ENCODE data around the gene GBF1. TPM values are rescaled to one million over a fixed set of nuclear protein-coding genes. Genes with fewer than 3 reads are reported as not detected.

Gene GBF1
- total RNA-seq, 6 experiments from 2014 or later = 67.2 to 83.6 (median 74.2) TPM

- Mint-ChIP-seq H3K4me1 (ENCODE audit: low read depth) (peaks cover 11% of the 10 kb centered on the region), H3K9me3 (no peaks in the 10 kb centered on the region), H3K36me3 (ENCODE audit: low read depth) (peaks cover 5% of the 10 kb centered on the region; the same call in 1 of the 2 replicates), H3K27me3 (ENCODE audit: insufficient read depth) (no peaks in the 10 kb centered on the region; the same call in none of the 2 replicates), H3K4me3 (no peak overlapping the region), H3K27ac (no peak overlapping the region)
- TF ChIP-seq CTCF (IDR thresholded peaks at IDR 0.05) = no peak
- DNase-seq = no peak
Observed at GRCh38 chr10:102322914-102323313, 77.6 kb downstream of the GBF1 start.

GRCh38 chr10:102324061-102324460 is 78.7 kb downstream of the GBF1 start:
- no peaks in the 10 kb centered on the region; the same call in none of the 2 replicates for H3K27me3 Mint-ChIP-seq (ENCODE audit: insufficient read depth)
- H3K4me1 Mint-ChIP-seq (ENCODE audit: low read depth) = peaks cover 11% of the 10 kb centered on the region
- H3K4me3 Mint-ChIP-seq = no peak overlapping the region
- no peak overlapping the region for H3K27ac Mint-ChIP-seq
- H3K36me3 Mint-ChIP-seq (ENCODE audit: low read depth) = peaks cover 5% of the 10 kb centered on the region; the same call in 1 of the 2 replicates
- DNase-seq = no peak
- no peak for TF ChIP-seq CTCF (IDR thresholded peaks at IDR 0.05)
- no peaks in the 10 kb centered on the region for H3K9me3 Mint-ChIP-seq

GRCh38 chr10:102326031-102326430 is 80.7 kb downstream of the GBF1 start:
- H3K4me1 Mint-ChIP-seq (ENCODE audit: low read depth) = peaks cover 11% of the 10 kb centered on the region
- TF ChIP-seq CTCF (IDR thresholded peaks at IDR 0.05) = no peak
- H3K27ac Mint-ChIP-seq = no peak overlapping the region
- DNase-seq = no peak
- no peaks in the 10 kb centered on the region for H3K9me3 Mint-ChIP-seq
- H3K27me3 Mint-ChIP-seq (ENCODE audit: insufficient read depth) = no peaks in the 10 kb centered on the region; the same call in none of the 2 replicates
- H3K4me3 Mint-ChIP-seq = no peak overlapping the region
- H3K36me3 Mint-ChIP-seq (ENCODE audit: low read depth) = peaks cover 4% of the 10 kb centered on the region; the same call in 1 of the 2 replicates

- DNase-seq = no peak
- peaks cover 8% of the 10 kb centered on the region; the same call in 1 of the 2 replicates for H3K36me3 Mint-ChIP-seq (ENCODE audit: low read depth)
- no peak overlapping the region for H3K27ac Mint-ChIP-seq
- no peaks in the 10 kb centered on the region for H3K9me3 Mint-ChIP-seq
- H3K4me3 Mint-ChIP-seq = no peak overlapping the region
- TF ChIP-seq CTCF (IDR thresholded peaks at IDR 0.05) = no peak
- H3K4me1 Mint-ChIP-seq (ENCODE audit: low read depth) = peaks cover 11% of the 10 kb centered on the region
- no peaks in the 10 kb centered on the region; the same call in none of the 2 replicates for H3K27me3 Mint-ChIP-seq (ENCODE audit: insufficient read depth)
Observed at GRCh38 chr10:102327002-102327401, 81.7 kb downstream of the GBF1 start.

DNA sequence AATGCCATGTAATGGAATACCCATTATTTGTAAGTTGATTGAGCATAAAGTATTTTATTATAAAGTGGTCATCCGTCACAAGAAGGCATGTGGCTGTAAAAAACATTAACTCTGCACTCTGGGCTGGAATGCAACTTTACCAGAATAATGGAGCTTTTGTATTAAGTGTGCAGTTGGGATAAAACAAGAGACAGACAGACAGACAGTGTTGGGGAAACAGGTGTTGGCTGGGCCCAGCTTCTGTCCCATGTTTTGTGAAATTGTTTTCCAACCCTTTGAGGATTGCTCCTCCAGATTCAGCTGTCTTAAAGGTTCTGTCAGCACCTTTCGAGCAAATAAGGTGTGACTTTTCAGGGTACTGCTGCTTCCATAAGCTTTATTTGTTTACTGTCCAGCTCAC is 82.3 kb downstream of the GBF1 start:
- no peak for DNase-seq
- Mint-ChIP-seq H3K4me3 (no peak overlapping the region), H3K4me1 (ENCODE audit: low read depth) (peaks cover 11% of the 10 kb centered on the region), H3K27me3 (ENCODE audit: insufficient read depth) (no peaks in the 10 kb centered on the region; the same call in none of the 2 replicates), H3K36me3 (ENCODE audit: low read depth) (peaks cover 11% of the 10 kb centered on the region; the same call in 1 of the 2 replicates), H3K9me3 (no peaks in the 10 kb centered on the region), H3K27ac (no peak overlapping the region)
- TF ChIP-seq CTCF (IDR thresholded peaks at IDR 0.05) = no peak

Data from HFFc6 (cell line).